ENCODE data around the gene EARS2. TPM values are rescaled to one million over a fixed set of nuclear protein-coding genes. Genes with fewer than 3 reads are reported as not detected.

Gene EARS2
- total and polyA plus RNA-seq, 9 of the 15 experiments (the other 6 are each of a cell fraction or from before 2014, with no cell fraction given) = 17.6 to 58.6 (median 36.3) TPM

GRCh38 chr16:23497543-23497868 is 59.6 kb downstream of the EARS2 start (continued):
- TF ChIP-seq ZNF124 (CRISPR knock-in tag; IDR thresholded peaks at IDR 0.05) (no peak), SOX6 (IDR thresholded peaks at IDR 0.05) (peak; percentile 27; the same call in 1 of the 2 replicates), ILK (tag; IDR thresholded peaks at IDR 0.05; ENCODE audit: borderline replicate concordance, low read depth) (no peak), EHMT2 (IDR thresholded peaks at IDR 0.05) (no peak), ZNF239 (CRISPR knock-in tag; IDR thresholded peaks at IDR 0.05) (no peak), FOSL1 (tag; conservative IDR thresholded peaks at IDR 0.05) (peak; percentile 45; the same call in 1 of the 2 replicates), ZNF436 (CRISPR knock-in tag; IDR thresholded peaks at IDR 0.05) (no peak), BCOR (IDR thresholded peaks at IDR 0.05) (no peak), E4F1 (CRISPR knock-in tag; IDR thresholded peaks at IDR 0.05; ENCODE audit: borderline replicate concordance) (no peak), FOXK2 (conservative IDR thresholded peaks at IDR 0.05 in 1 of 2, IDR thresholded peaks at IDR 0.05 in 1 of 2; ENCODE audit: low read depth in 2 of 2) (peak in 1 of 2 experiments; percentile 1; a peak in 1 of 4 replicates), SP1 (CRISPR knock-in tag; IDR thresholded peaks at IDR 0.05) (no peak), RAD51 (IDR thresholded peaks at IDR 0.05; ENCODE audit: borderline replicate concordance, low read depth) (no peak), CREBBP (IDR thresholded peaks at IDR 0.05; ENCODE audit: low read depth, low read length) (no peak), NFIX (CRISPR knock-in tag; IDR thresholded peaks at IDR 0.05; ENCODE audit: low read depth) (no peak), HEY1 (CRISPR knock-in tag; IDR thresholded peaks at IDR 0.05; ENCODE audit: borderline replicate concordance) (no peak), KAT8 (IDR thresholded peaks at IDR 0.05; ENCODE audit: low read depth) (no peak), MNT (conservative IDR thresholded peaks at IDR 0.05) (peak in 1 of 2 experiments; percentile 4; a peak in 1 of 4 replicates), E2F6 (IDR thresholded peaks at IDR 0.05; ENCODE audit: borderline replicate concordance in 1 of 2, extremely low read depth in 1 of 2, insufficient read depth in 1 of 2, insufficient read length in 1 of 2, low read depth in 1 of 2, low read length in 1 of 2, poor library complexity in 1 of 2, severe bottlenecking in 1 of 2) (no peak), TCF15 (CRISPR knock-in tag; IDR thresholded peaks at IDR 0.05) (no peak), U2AF1 (optimal IDR thresholded peaks at IDR 0.05; ENCODE audit: low read depth, low read length) (no peak), MITF (IDR thresholded peaks at IDR 0.05) (no peak), SREBF2 (CRISPR knock-in tag; IDR thresholded peaks at IDR 0.05) (no peak), ASH1L (IDR thresholded peaks at IDR 0.05; ENCODE audit: borderline replicate concordance, low read depth, partially characterized antibody) (no peak)
